ENCODE measurements around the gene GIMAP6.
"Not testable (repeated sequence)": the region's sequence is repeated elsewhere in the genome, so short reads cannot be mapped to it uniquely, and the experiment has no call there.

Gene GIMAP6

DNA sequence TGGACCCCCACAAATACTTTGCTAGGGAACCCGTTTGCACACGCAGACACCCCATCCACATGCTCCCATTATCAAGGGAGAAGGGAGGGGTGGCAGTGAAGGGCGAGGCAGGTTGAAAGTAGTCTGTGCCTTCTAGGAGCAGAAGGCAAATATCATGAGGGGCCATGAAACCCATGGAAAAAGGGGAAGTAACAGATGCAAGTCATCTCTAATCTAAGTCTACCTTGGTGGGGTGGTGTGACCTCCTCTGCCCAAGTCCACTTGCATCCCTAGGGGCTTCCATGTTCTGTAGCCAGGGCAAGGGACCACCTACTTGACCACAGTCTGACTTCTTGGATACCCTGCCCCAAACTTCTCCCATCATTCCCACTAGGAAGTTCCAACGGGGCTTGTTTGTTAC is 5.5 kb downstream of the GIMAP6 start:
- WGBS (ENCODE audit: extremely low coverage, insufficient coverage, low lambda C conversion rate), result no CpG with 5 or more reads among the region's 4 CpGs
- Histone ChIP-seq H3K56ac (ENCODE audit: low read length) (no peak overlapping the region), H3K79me1 (ENCODE audit: low read length) (no peaks in the 10 kb centered on the region), H2BK15ac (replicated peaks; ENCODE audit: low read depth) (no peak overlapping the region), H3K9ac (ENCODE audit: low read length) (no peak overlapping the region), H3K4me2 (ENCODE audit: low read length) (no peak overlapping the region), H3K18ac (ENCODE audit: low read length) (no peak overlapping the region), H3K79me2 (ENCODE audit: control insufficient read depth, insufficient read depth, low read length) (no peaks in the 10 kb centered on the region), H4K5ac (ENCODE audit: low read length) (no peak overlapping the region), H4K8ac (ENCODE audit: low read depth, low read length) (no peak overlapping the region), H2BK120ac (ENCODE audit: low read depth, low read length) (no peak overlapping the region), H3K27me3 (ENCODE audit: insufficient read depth, low read length, poor library complexity) (no peaks in the 10 kb centered on the region), H3K27ac (ENCODE audit: low read depth, low read length) (no peak overlapping the region), H3K4me1 (ENCODE audit: control insufficient read depth, low read depth, low read length) (no peaks in the 10 kb centered on the region), H3K23ac (ENCODE audit: low read length) (no peak overlapping the region), H3K4ac (ENCODE audit: low read depth, low read length) (no peak overlapping the region), H3K36me3 (ENCODE audit: control insufficient read depth, insufficient read depth, low read length) (no peaks in the 10 kb centered on the region), H3K4me3 (ENCODE audit: low read length) (no peak overlapping the region), H2BK5ac (ENCODE audit: low read length) (no peak overlapping the region), H2AK5ac (ENCODE audit: low read length) (no peak overlapping the region)
- no peak for DNase-seq

DNA sequence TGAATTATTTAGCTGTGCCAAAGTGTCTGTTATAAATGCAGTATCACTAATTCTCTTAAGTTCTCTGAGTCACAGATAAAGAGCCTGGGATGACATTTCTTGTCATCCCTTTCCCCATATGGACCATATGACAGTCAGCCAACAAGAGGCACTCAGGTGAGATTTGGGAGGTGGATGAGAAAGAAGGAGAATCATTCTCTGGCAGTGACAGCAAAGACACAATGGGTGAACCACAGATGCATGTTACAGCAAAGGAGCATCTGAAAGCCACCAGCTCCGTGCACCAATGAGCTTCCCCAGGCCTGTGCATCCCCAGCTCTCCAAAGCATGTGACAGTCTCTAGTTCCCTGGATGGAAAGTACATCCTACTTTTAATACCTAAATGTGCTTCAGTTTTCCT is 10.8 kb downstream of the GIMAP6 start:
- Histone ChIP-seq H3K4me3 (ENCODE audit: low read length) (no peak overlapping the region), H3K23ac (ENCODE audit: low read length) (no peak overlapping the region), H3K18ac (ENCODE audit: low read length) (no peak overlapping the region), H3K79me1 (ENCODE audit: low read length) (no peaks in the 10 kb centered on the region), H2BK120ac (ENCODE audit: low read depth, low read length) (no peak overlapping the region), H2BK15ac (replicated peaks; ENCODE audit: low read depth) (no peak overlapping the region), H2AK5ac (ENCODE audit: low read length) (no peak overlapping the region), H3K4ac (ENCODE audit: low read depth, low read length) (no peak overlapping the region), H3K4me2 (ENCODE audit: low read length) (no peak overlapping the region), H3K36me3 (ENCODE audit: control insufficient read depth, insufficient read depth, low read length) (no peaks in the 10 kb centered on the region), H2BK5ac (ENCODE audit: low read length) (no peak overlapping the region), H3K79me2 (ENCODE audit: control insufficient read depth, insufficient read depth, low read length) (no peaks in the 10 kb centered on the region), H3K27ac (ENCODE audit: low read depth, low read length) (no peak overlapping the region), H3K56ac (ENCODE audit: low read length) (no peak overlapping the region), H3K4me1 (ENCODE audit: control insufficient read depth, low read depth, low read length) (no peaks in the 10 kb centered on the region), H4K5ac (ENCODE audit: low read length) (no peak overlapping the region), H3K27me3 (ENCODE audit: insufficient read depth, low read length, poor library complexity) (no peaks in the 10 kb centered on the region), H4K8ac (ENCODE audit: low read depth, low read length) (no peak overlapping the region), H3K9ac (ENCODE audit: low read length) (no peak overlapping the region)
- no peak for DNase-seq
- WGBS (ENCODE audit: extremely low coverage, insufficient coverage, low lambda C conversion rate), result no CpG with 5 or more reads among the region's 1 CpG

DNA sequence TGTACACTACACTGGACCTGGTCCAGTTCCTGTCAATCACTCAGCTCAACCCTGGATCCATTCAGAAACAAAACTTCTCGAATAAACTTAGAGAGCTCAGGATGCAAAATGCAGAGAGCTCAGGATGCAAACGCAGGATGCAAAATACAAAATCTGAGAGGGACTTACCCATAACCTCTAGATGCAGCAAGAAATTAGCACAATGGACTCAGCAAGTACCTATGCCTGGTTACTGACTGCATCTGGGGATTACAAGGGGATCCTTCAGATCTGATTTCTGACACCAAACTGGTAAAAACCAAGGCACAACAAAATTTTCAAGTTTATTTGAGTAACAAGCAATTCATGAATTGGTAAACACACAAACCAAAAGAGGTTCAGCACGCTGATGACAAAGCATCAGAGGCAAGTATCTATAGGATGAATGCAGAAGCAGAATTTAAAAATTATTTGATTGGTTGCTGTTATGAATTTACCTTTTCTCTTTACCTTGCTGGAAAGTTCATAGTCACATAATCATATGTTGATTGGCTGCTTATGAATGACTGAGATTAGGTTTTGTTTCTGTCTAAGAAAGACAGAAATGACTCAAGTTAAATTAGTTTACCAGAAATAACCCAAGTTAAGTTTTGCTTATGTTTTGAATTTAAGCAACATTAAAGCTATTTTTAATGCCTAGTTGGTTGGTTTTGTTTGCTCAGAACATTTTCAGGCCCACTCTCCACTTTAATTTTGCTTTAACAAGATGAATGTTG is 11.4 kb downstream of the GIMAP6 start:
- Histone ChIP-seq H4K8ac (ENCODE audit: low read depth, low read length) (no peak overlapping the region), H3K9ac (ENCODE audit: low read length) (no peak overlapping the region), H3K79me2 (ENCODE audit: control insufficient read depth, insufficient read depth, low read length) (no peaks in the 10 kb centered on the region), H3K4me3 (ENCODE audit: low read length) (no peak overlapping the region), H3K4me1 (ENCODE audit: control insufficient read depth, low read depth, low read length) (no peaks in the 10 kb centered on the region), H4K5ac (ENCODE audit: low read length) (no peak overlapping the region), H3K27ac (ENCODE audit: low read depth, low read length) (no peak overlapping the region), H3K27me3 (ENCODE audit: insufficient read depth, low read length, poor library complexity) (no peaks in the 10 kb centered on the region), H3K79me1 (ENCODE audit: low read length) (no peaks in the 10 kb centered on the region), H3K18ac (ENCODE audit: low read length) (no peak overlapping the region), H3K23ac (ENCODE audit: low read length) (no peak overlapping the region), H3K36me3 (ENCODE audit: control insufficient read depth, insufficient read depth, low read length) (no peaks in the 10 kb centered on the region), H3K4me2 (ENCODE audit: low read length) (no peak overlapping the region), H2BK120ac (ENCODE audit: low read depth, low read length) (no peak overlapping the region), H2BK5ac (ENCODE audit: low read length) (no peak overlapping the region), H3K4ac (ENCODE audit: low read depth, low read length) (no peak overlapping the region), H3K56ac (ENCODE audit: low read length) (no peak overlapping the region), H2AK5ac (ENCODE audit: low read length) (no peak overlapping the region), H2BK15ac (replicated peaks; ENCODE audit: low read depth) (no peak overlapping the region)
- WGBS (ENCODE audit: extremely low coverage, insufficient coverage, low lambda C conversion rate), result no CpG with 5 or more reads among the region's 3 CpGs
- no peak for DNase-seq

DNA sequence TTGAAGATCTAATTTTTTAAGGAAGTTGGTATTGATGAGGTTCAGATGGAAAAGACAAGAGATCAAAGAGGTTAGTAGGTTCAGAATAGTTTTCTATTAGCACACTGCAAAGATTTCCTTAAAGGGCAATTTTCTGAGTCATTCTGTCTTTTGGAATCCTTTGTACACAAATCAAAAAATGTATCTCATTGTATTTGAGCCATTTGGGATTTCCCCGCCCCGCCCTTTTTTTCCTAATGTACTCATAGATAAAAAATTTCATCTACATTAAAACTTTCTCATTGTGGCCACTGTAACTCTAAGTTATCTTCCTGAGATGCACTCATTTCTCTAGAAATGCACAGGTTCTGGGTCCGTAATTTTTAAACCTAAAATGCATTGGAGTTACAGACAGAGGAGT is 12.1 kb downstream of the GIMAP6 start:
- Histone ChIP-seq H2AK5ac (ENCODE audit: low read length) (no peak overlapping the region), H3K56ac (ENCODE audit: low read length) (no peak overlapping the region), H2BK120ac (ENCODE audit: low read depth, low read length) (no peak overlapping the region), H3K27me3 (ENCODE audit: insufficient read depth, low read length, poor library complexity) (no peaks in the 10 kb centered on the region), H3K4me1 (ENCODE audit: control insufficient read depth, low read depth, low read length) (no peaks in the 10 kb centered on the region), H3K9ac (ENCODE audit: low read length) (no peak overlapping the region), H3K36me3 (ENCODE audit: control insufficient read depth, insufficient read depth, low read length) (no peaks in the 10 kb centered on the region), H3K18ac (ENCODE audit: low read length) (no peak overlapping the region), H3K79me2 (ENCODE audit: control insufficient read depth, insufficient read depth, low read length) (no peaks in the 10 kb centered on the region), H2BK5ac (ENCODE audit: low read length) (no peak overlapping the region), H3K4me2 (ENCODE audit: low read length) (no peak overlapping the region), H4K5ac (ENCODE audit: low read length) (no peak overlapping the region), H3K4me3 (ENCODE audit: low read length) (no peak overlapping the region), H4K8ac (ENCODE audit: low read depth, low read length) (no peak overlapping the region), H3K23ac (ENCODE audit: low read length) (no peak overlapping the region), H3K4ac (ENCODE audit: low read depth, low read length) (no peak overlapping the region), H3K27ac (ENCODE audit: low read depth, low read length) (no peak overlapping the region), H2BK15ac (replicated peaks; ENCODE audit: low read depth) (no peak overlapping the region), H3K79me1 (ENCODE audit: low read length) (no peaks in the 10 kb centered on the region)
- no CpG with 5 or more reads among the region's 3 CpGs for WGBS (ENCODE audit: extremely low coverage, insufficient coverage, low lambda C conversion rate)
- no peak for DNase-seq

DNA sequence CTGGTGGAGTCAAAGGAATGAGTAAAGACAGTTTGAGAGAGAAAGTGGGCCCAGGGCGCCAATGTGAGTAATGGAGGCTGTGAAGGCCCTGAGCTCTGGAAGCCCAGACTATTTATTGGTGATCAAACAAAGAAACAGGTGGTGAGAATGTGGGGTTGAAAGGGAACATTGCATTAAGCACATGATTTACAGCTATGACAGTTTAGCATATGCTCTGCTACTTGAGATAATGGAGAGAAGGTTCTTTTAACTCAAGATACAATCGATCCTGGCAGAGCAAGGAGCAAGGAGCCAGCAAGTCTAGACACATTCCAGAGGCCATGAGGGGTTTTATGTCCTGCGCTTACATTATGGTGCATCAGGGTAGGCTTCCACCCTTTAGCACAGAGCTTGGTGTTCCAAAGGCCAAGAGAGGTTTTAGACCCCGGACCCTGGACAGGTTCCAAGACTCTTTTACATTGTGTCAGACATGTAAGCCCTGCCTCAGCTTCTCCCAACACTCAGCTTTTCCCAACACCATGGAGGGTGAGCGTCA is 16.9 kb downstream of the GIMAP6 start:
- not testable (repeated sequence) for DNase-seq; H4K8ac ChIP-seq (ENCODE audit: low read depth, low read length); H3K4me3 ChIP-seq (ENCODE audit: low read length); H3K4me2 ChIP-seq (ENCODE audit: low read length); H3K18ac ChIP-seq (ENCODE audit: low read length); H3K23ac ChIP-seq (ENCODE audit: low read length); H3K36me3 ChIP-seq (ENCODE audit: control insufficient read depth, insufficient read depth, low read length); H3K27ac ChIP-seq (ENCODE audit: low read depth, low read length); H3K79me1 ChIP-seq (ENCODE audit: low read length); H4K5ac ChIP-seq (ENCODE audit: low read length); H2AK5ac ChIP-seq (ENCODE audit: low read length); H3K9ac ChIP-seq (ENCODE audit: low read length); H2BK120ac ChIP-seq (ENCODE audit: low read depth, low read length); H3K56ac ChIP-seq (ENCODE audit: low read length); H3K4me1 ChIP-seq (ENCODE audit: control insufficient read depth, low read depth, low read length); H3K27me3 ChIP-seq (ENCODE audit: insufficient read depth, low read length, poor library complexity); H3K79me2 ChIP-seq (ENCODE audit: control insufficient read depth, insufficient read depth, low read length); H2BK5ac ChIP-seq (ENCODE audit: low read length); H3K4ac ChIP-seq (ENCODE audit: low read depth, low read length); H2BK15ac ChIP-seq (replicated peaks; ENCODE audit: low read depth)
- no CpG with 5 or more reads among the region's 5 CpGs for WGBS (ENCODE audit: extremely low coverage, insufficient coverage, low lambda C conversion rate)

DNA sequence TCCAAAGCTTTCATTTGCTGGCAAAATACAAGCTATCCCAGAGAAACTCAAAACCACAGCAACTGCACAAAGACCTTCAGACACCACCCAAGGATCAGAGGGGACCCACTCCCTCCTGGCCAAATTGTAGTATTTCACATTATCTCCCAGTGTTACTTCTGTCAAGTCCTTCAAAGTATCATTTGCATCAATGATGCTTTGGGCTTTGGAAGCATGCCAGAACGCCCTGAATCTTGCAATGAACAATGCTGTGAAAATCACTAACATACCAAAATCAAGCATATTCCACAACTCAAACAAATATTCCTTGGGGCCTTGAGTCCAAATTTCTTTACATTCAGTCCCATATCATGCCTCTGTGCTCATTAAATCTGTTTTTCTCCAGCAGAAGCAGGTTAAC is 17.8 kb downstream of the GIMAP6 start:
- not testable (repeated sequence) for H3K79me1 ChIP-seq (ENCODE audit: low read length); H3K4ac ChIP-seq (ENCODE audit: low read depth, low read length); H4K5ac ChIP-seq (ENCODE audit: low read length); H2BK5ac ChIP-seq (ENCODE audit: low read length); H3K27me3 ChIP-seq (ENCODE audit: insufficient read depth, low read length, poor library complexity); H3K4me3 ChIP-seq (ENCODE audit: low read length); H3K9ac ChIP-seq (ENCODE audit: low read length); H3K56ac ChIP-seq (ENCODE audit: low read length); H3K23ac ChIP-seq (ENCODE audit: low read length); H2BK15ac ChIP-seq (replicated peaks; ENCODE audit: low read depth); H3K36me3 ChIP-seq (ENCODE audit: control insufficient read depth, insufficient read depth, low read length); H3K4me2 ChIP-seq (ENCODE audit: low read length); DNase-seq; H3K27ac ChIP-seq (ENCODE audit: low read depth, low read length); H3K18ac ChIP-seq (ENCODE audit: low read length); H2BK120ac ChIP-seq (ENCODE audit: low read depth, low read length); H2AK5ac ChIP-seq (ENCODE audit: low read length); H3K79me2 ChIP-seq (ENCODE audit: control insufficient read depth, insufficient read depth, low read length); H4K8ac ChIP-seq (ENCODE audit: low read depth, low read length); H3K4me1 ChIP-seq (ENCODE audit: control insufficient read depth, low read depth, low read length)
- whole genome bisulfite sequencing (ENCODE audit: extremely low coverage, insufficient coverage, low lambda C conversion rate), result no CpG with 5 or more reads among the region's 1 CpG
